HCT116 (cell line): ENCODE measurements around the gene COBL. TPM values are rescaled to one million over a fixed set of nuclear protein-coding genes. Genes with fewer than 3 reads are reported as not detected.

Source experiments
- ATAC-seq: fragments of 200-7000 bp; cut with Tn5 transposase; 2 replicates; pipeline ENCODE4 v1.9.1; 2020; ENCODE audit warnings: mild to moderate bottlenecking, moderate library complexity
- BruUV-seq: library from RNA; stranded (reverse); fragments of 400-500 nt; replicated peaks from 2 replicates; lab custom pipeline; 2021; lab: Mats Ljungman, UMichigan
- CTCF ChIA-PET: fragments of 300-600 bp; sonication (Branson Sonifier 250); formaldehyde crosslinking; loops from one replicate; lab custom pipeline; 2021; ENCODE audit warnings: antibody characterized with exemption; lab: Charles Lee
- POLR2A ChIA-PET: fragments of 300-600, 350-600 bp; sonication (Branson Sonifier 250); formaldehyde crosslinking; loops from one replicate; lab custom pipeline; 2021; ENCODE audit warnings: antibody characterized with exemption; lab: Charles Lee
- RAD21 ChIA-PET, 2 experiments: fragments of 300-600 bp; sonication (Branson Sonifier 250); formaldehyde crosslinking; loops; one replicate each; lab custom pipeline; 2023; ENCODE audit warnings: low total read pairs in 2 of 2; ENCODE audit not compliant: uncharacterized antibody in 2 of 2, unreplicated experiment in 2 of 2, low non-redundant PET in 1 of 2; lab: Charles Lee
- DNase-seq: peaks from one replicate; pipeline ENCODE4 v3.0.0-alpha.2; 2010; ENCODE audit warnings: low read depth, low spot score
- H2AFZ ChIP-seq: fragments of 200-600 bp; shearing (Covaris generic), sonication (generic); 2 replicates; pipeline ENCODE4 v1.6.1; 2017; ENCODE audit warnings: low read depth, mixed run types, mixed read lengths, antibody characterized with exemption, low read length; ENCODE audit not compliant: poor library complexity, severe bottlenecking
- H3K27ac ChIP-seq: 2 replicates; pipeline ENCODE4 v1.5.1; 2012; ENCODE audit warnings: low read depth, low read length
- H3K27me3 ChIP-seq: fragments of 200-600 bp; sonication (generic); 2 replicates; pipeline ENCODE4 v1.6.1; 2016; ENCODE audit warnings: mixed run types, low read length, mixed read lengths; ENCODE audit not compliant: insufficient read depth
- H3K36me3 ChIP-seq, 2 experiments: fragments of 200-500 bp in 1 of 2; fragments of 200-600 bp in 1 of 2; sonication (Bioruptor generic) in 1 of 2; sonication (generic) in 1 of 2; 2 replicates each; pipeline versions ENCODE4 v1.5.1 to v1.6.1; 2014 to 2016; ENCODE audit warnings: low read length in 2 of 2, inconsistent platforms in 1 of 2, mixed read lengths in 1 of 2, mixed run types in 1 of 2; ENCODE audit not compliant: insufficient read depth in 2 of 2, control insufficient read depth in 1 of 2
- H3K4me1 ChIP-seq, 2 experiments: fragments of 200-600 bp in 1 of 2; sonication (generic) in 1 of 2; 2 replicates each; pipeline versions ENCODE4 v1.5.1 to v1.6.1; 2012 to 2017; ENCODE audit warnings: low read length in 2 of 2, inconsistent platforms in 1 of 2, mild to moderate bottlenecking in 1 of 2, mixed read lengths in 1 of 2, mixed run types in 1 of 2, moderate library complexity in 1 of 2; ENCODE audit not compliant: insufficient read depth in 2 of 2, control insufficient read depth in 1 of 2
- H3K4me2 ChIP-seq: fragments of 200-600 bp; sonication (generic); 2 replicates; pipeline ENCODE4 v1.6.1; 2017; ENCODE audit warnings: mixed run types, low read length, mixed read lengths
- H3K4me3 ChIP-seq, 2 experiments: fragments of 200-600 bp in 1 of 2; sonication (generic) in 1 of 2; replicated peaks in 1 of 2; 2 replicates each; pipeline ENCODE4 v1.5.1; 2011 to 2016; ENCODE audit warnings: low read length in 2 of 2, control low read depth in 1 of 2, low read depth in 1 of 2, mild to moderate bottlenecking in 1 of 2, mixed read lengths in 1 of 2, mixed run types in 1 of 2
- H3K79me2 ChIP-seq: fragments of 200-600 bp; sonication (generic); 2 replicates; pipeline ENCODE4 v1.6.1; 2017; ENCODE audit warnings: mild to moderate bottlenecking, mixed run types, low read length, moderate library complexity, mixed read lengths; ENCODE audit not compliant: insufficient read depth
- H3K9ac ChIP-seq: fragments of 200-600 bp; sonication (generic); 2 replicates; pipeline ENCODE4 v1.6.1; 2016; ENCODE audit warnings: low read length, mixed read lengths
- H3K9me2 ChIP-seq: fragments of 200-600 bp; sonication (generic), shearing (Covaris generic); 2 replicates; pipeline ENCODE4 v1.6.1; 2017; ENCODE audit warnings: mixed run types, mild to moderate bottlenecking, moderate library complexity; ENCODE audit not compliant: insufficient read depth
- H3K9me3 ChIP-seq, 2 experiments: fragments of 200-500 bp in 1 of 2; fragments of 200-600 bp in 1 of 2; sonication (Bioruptor generic) in 1 of 2; sonication (generic) in 1 of 2; 2 replicates each; pipeline ENCODE4 v1.6.1; 2014 to 2017; ENCODE audit warnings: low read length in 2 of 2, mixed read lengths in 2 of 2, inconsistent platforms in 1 of 2, low read depth in 1 of 2, mild to moderate bottlenecking in 1 of 2, mixed run types in 1 of 2, moderate library complexity in 1 of 2; ENCODE audit not compliant: control insufficient read depth in 1 of 2, insufficient read depth in 1 of 2
- H4K20me1 ChIP-seq: fragments of 200-600 bp; sonication (generic), shearing (Covaris generic); 2 replicates; pipeline ENCODE4 v1.6.1; 2017; ENCODE audit warnings: mixed run types, mild to moderate bottlenecking, moderate library complexity; ENCODE audit not compliant: insufficient read depth
- ATF3 ChIP-seq: IDR thresholded peaks from 2 replicates; pipeline ENCODE4 v1.6.1; 2012
- CEBPB ChIP-seq: IDR thresholded peaks from 2 replicates; pipeline ENCODE4 v1.6.1; 2012; ENCODE audit warnings: low read depth
- CTCF ChIP-seq, 3 experiments: fragments of 200-600 bp in 1 of 3; sonication (generic) in 1 of 3; IDR thresholded peaks in 2 of 3; conservative IDR thresholded peaks in 1 of 3; 2 replicates each; pipeline ENCODE4 v1.5.1; 2012 to 2017; ENCODE audit warnings: low read depth in 2 of 3, low read length in 2 of 3, antibody characterized with exemption in 1 of 3, borderline replicate concordance in 1 of 3, control low read depth in 1 of 3, mild to moderate bottlenecking in 1 of 3, mixed read lengths in 1 of 3, mixed run types in 1 of 3, moderate library complexity in 1 of 3; ENCODE audit not compliant: insufficient read depth in 1 of 3
- ELF1 ChIP-seq: IDR thresholded peaks from 2 replicates; pipeline ENCODE4 v1.6.1; 2012; ENCODE audit warnings: low read depth, borderline replicate concordance
- FOSL1 ChIP-seq: IDR thresholded peaks from 2 replicates; pipeline ENCODE4 v1.6.1; 2012; ENCODE audit warnings: low read depth
- MAX ChIP-seq: IDR thresholded peaks from 2 replicates; pipeline ENCODE4 v1.6.1; 2012
- POLR2A ChIP-seq: IDR thresholded peaks from 2 replicates; pipeline ENCODE4 v1.7.0; 2011; ENCODE audit warnings: borderline replicate concordance; ENCODE audit not compliant: insufficient read depth, insufficient read length; ENCODE audit errors: extremely low read depth
- POLR2AphosphoS5 ChIP-seq: IDR thresholded peaks from 2 replicates; pipeline ENCODE4 v1.6.1; 2011; ENCODE audit warnings: mild to moderate bottlenecking, low read depth, low read length, moderate library complexity
- REST ChIP-seq: IDR thresholded peaks from 2 replicates; pipeline ENCODE4 v1.6.1; 2012; ENCODE audit warnings: low read depth
- SIN3A ChIP-seq: IDR thresholded peaks from 2 replicates; pipeline ENCODE4 v1.6.1; 2012; ENCODE audit warnings: low read depth
- SP1 ChIP-seq: IDR thresholded peaks from 2 replicates; pipeline ENCODE4 v1.6.1; 2012; ENCODE audit warnings: low read depth
- SRF ChIP-seq: IDR thresholded peaks from 2 replicates; pipeline ENCODE4 v1.6.1; 2012; ENCODE audit warnings: low read depth
- YY1 ChIP-seq: IDR thresholded peaks from 2 replicates; pipeline ENCODE4 v1.6.1; 2011; ENCODE audit warnings: low read length, low read depth, moderate library complexity, mild to moderate bottlenecking; ENCODE audit not compliant: insufficient replicate concordance; ENCODE audit errors: extremely low read depth
- ZBTB33 ChIP-seq: IDR thresholded peaks from 2 replicates; pipeline ENCODE4 v1.6.1; 2011; ENCODE audit warnings: mild to moderate bottlenecking, low read length, moderate library complexity; ENCODE audit not compliant: insufficient replicate concordance; ENCODE audit errors: extremely low read depth
- ZFX ChIP-seq: fragments of 450-650 bp; IDR thresholded peaks from 2 replicates; pipeline ENCODE4 v1.6.1; 2017
- ZNF274 ChIP-seq: fragments of 200-500 bp; sonication (Bioruptor generic); IDR thresholded peaks from 2 replicates; pipeline ENCODE4 v1.6.1; 2014; ENCODE audit warnings: mild to moderate bottlenecking, low read depth, low read length, inconsistent platforms
- intact Hi-C: fragments of 100-400 bp; cut with micrococcal nuclease; formaldehyde crosslinking; loops from 2 replicates; pipeline ENCODE4 v1.10.0; 2022
- total RNA-seq: library from RNA; stranded (reverse); gene quantifications from one replicate; pipeline ENCODE4 v1.2.1, GENCODE V29; 2021; ENCODE audit not compliant: unreplicated experiment

COBL gene
- total RNA-seq, 1 experiment from 2014 or later: 19.3 TPM

GRCh38 chr7:51011710-51012350 is 304.8 kb downstream of the COBL start:
- no peaks in the 10 kb centered on the region for H3K9me2 ChIP-seq
- ATAC-seq (no peak), DNase-seq (no peak)
- no peaks in the 10 kb centered on the region for H3K9me3 ChIP-seq
- TF ChIP-seq ZNF274 (no peak), YY1 (no peak), ELF1 (no peak), CTCF (IDR thresholded peaks at IDR 0.05 in 2 of 3, conservative IDR thresholded peaks at IDR 0.05 in 1 of 3; ENCODE audit: borderline replicate concordance in 1 of 3, insufficient read depth in 1 of 3, low read depth in 2 of 3, low read length in 2 of 3) (no peak), ZBTB33 (no peak), POLR2A (no peak), REST (no peak), POLR2AphosphoS5 (no peak), ZFX (no peak), CEBPB (no peak), ATF3 (no peak), MAX (no peak), SRF (no peak), SP1 (no peak), SIN3A (no peak), FOSL1 (no peak)
- RAD21 ChIA-PET: no interaction called here
- peaks cover 0 to 4% of the 10 kb centered on the region in 2 experiments; a peak in 1 of 4 replicates for H3K4me1 ChIP-seq
- no peaks in the 10 kb centered on the region for H3K36me3 ChIP-seq
- CTCF ChIA-PET: no interaction called here
- no peaks in the 10 kb centered on the region for H3K79me2 ChIP-seq
- BruUV-seq: no TSS peak
- intact Hi-C loops: no loop called here
- no peak overlapping the region for H3K4me2 ChIP-seq
- no peaks in the 10 kb centered on the region for H3K27me3 ChIP-seq
- H3K27ac ChIP-seq: no peak overlapping the region
- H3K4me3 ChIP-seq: no peak overlapping the region
- POLR2A ChIA-PET: no interaction called here
- no peaks in the 10 kb centered on the region for H4K20me1 ChIP-seq
- no peak overlapping the region for H3K9ac ChIP-seq
- H2AFZ ChIP-seq: no peak overlapping the region
